ENCODE data around the gene ST3GAL4.

DNA sequence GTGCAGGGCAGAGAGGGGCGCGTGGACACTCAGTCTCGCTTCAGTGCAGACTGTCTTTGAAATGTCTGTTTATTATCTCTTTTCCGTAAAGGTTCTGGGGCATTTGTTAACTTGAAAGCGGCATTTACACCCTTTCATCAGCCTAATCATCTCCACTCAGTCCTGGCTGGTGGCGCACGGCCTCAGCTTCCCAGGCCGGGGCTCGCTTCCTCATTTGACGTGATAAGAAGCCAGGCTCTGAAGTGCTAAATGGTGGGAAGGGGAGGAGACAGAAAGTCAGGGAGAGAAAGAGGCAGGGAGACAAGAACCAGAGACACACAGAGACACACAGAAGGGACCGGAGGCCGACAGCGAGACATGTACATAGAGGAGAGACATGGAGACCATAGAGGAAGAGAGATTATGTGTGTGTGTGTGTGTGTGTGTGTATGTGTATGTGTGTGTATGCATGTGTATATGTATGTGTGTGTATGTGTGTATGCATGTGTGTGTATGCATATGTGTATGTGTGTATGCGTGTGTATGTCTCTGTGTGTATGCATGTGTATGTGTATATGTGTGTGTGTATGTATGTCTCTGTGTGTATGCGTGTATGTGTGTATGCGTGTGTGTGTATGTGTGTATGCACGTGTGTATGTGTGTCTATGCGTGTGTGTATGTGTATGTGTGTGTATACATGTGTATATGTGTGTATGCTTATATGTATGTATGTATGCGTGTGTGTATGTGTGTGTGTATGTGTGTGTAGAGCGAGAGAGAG is 101.5 kb downstream of the ST3GAL4 start:
- no peak for TF ChIP-seq EZH2phosphoT487 (IDR thresholded peaks at IDR 0.05; ENCODE audit: borderline replicate concordance, low read depth, low read length)
- TF ChIP-seq, protein P1, sequence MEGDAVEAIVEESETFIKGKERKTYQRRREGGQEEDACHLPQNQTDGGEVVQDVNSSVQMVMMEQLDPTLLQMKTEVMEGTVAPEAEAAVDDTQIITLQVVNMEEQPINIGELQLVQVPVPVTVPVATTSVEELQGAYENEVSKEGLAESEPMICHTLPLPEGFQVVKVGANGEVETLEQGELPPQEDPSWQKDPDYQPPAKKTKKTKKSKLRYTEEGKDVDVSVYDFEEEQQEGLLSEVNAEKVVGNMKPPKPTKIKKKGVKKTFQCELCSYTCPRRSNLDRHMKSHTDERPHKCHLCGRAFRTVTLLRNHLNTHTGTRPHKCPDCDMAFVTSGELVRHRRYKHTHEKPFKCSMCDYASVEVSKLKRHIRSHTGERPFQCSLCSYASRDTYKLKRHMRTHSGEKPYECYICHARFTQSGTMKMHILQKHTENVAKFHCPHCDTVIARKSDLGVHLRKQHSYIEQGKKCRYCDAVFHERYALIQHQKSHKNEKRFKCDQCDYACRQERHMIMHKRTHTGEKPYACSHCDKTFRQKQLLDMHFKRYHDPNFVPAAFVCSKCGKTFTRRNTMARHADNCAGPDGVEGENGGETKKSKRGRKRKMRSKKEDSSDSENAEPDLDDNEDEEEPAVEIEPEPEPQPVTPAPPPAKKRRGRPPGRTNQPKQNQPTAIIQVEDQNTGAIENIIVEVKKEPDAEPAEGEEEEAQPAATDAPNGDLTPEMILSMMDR (conservative IDR thresholded peaks at IDR 0.05; ENCODE audit: low read length): no peak

All from OCI-LY7 (cell line).